Astrocyte (in vitro differentiated cells and primary cell): ENCODE data around the gene PTPRN2.

Experiments used
- CTCF ChIP-seq: IDR thresholded peaks from 2 replicates; pipeline ENCODE4 v1.5.1; 2011; ENCODE audit warnings: low read depth, mild to moderate bottlenecking, inconsistent platforms, low read length, moderate library complexity; ENCODE audit not compliant: insufficient read depth
- EZH2 ChIP-seq: IDR thresholded peaks from 2 replicates; pipeline ENCODE4 v1.6.1; 2012; ENCODE audit warnings: mild to moderate bottlenecking, low read length, inconsistent platforms; ENCODE audit not compliant: insufficient read depth

DNA sequence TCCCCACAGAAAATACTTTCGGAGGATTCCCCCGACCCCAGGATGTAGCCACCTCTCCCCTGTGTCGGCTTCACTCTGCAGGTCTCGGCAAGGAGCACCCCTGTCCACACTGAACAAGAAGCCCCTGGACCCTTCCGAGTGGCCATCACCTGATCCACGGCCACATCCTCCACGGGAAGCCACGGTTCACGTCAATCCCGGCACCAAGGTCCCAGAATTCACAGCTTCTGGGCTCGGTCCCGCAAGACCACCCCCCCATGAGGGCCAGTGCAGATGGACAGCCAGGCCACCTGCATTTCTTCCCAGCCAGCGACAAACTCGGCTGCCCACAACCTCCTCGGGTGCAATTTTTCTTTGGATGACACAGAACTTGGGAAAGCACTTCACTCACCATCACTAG is 199.6 kb downstream of the PTPRN2 start:
- TF ChIP-seq CTCF (no peak), EZH2 (no peak)
